HepG2 (cell line): ENCODE data around the gene MYCBP2. TPM values are rescaled to one million over a fixed set of nuclear protein-coding genes. Genes with fewer than 3 reads are reported as not detected.

Source experiments
- FUBP1 ChIP-seq: sonication (generic); formaldehyde crosslinking; IDR thresholded peaks from 2 replicates; pipeline ENCODE4 v1.5.1; 2020; ENCODE audit warnings: missing genetic modification reagents, mild to moderate bottlenecking, borderline replicate concordance
- NR2F1 ChIP-seq, 2 experiments: fragments of 450-650 bp in 1 of 2; formaldehyde crosslinking in 1 of 2; IDR thresholded peaks; 2 replicates each; pipeline versions ENCODE4 v1.5.0 to v1.6.1; 2016 to 2020; ENCODE audit warnings: mild to moderate bottlenecking in 1 of 2, missing compliant biosample characterization in 1 of 2, missing genetic modification reagents in 1 of 2, moderate library complexity in 1 of 2
- PAXIP1 ChIP-seq: sonication (generic); formaldehyde crosslinking; conservative IDR thresholded peaks from 2 replicates; pipeline ENCODE4 v1.4.0; 2020; ENCODE audit warnings: mild to moderate bottlenecking, missing genetic modification reagents, moderate library complexity
- STAT5B ChIP-seq: sonication (generic); formaldehyde crosslinking; IDR thresholded peaks from 2 replicates; pipeline ENCODE4 v1.4.0; 2020; ENCODE audit warnings: missing genetic modification reagents
- ZNF138 ChIP-seq: sonication (generic); formaldehyde crosslinking; IDR thresholded peaks from 2 replicates; pipeline ENCODE4 v1.5.0; 2020; ENCODE audit warnings: mild to moderate bottlenecking, low read depth, missing genetic modification reagents
- polyA plus RNA-seq, 8 experiments: library from polyadenylated mRNA; depleted of rRNA in 3 of 8; stranded (reverse) in 7 of 8; unstranded in 1 of 8; fragments of >200 nt; fragmentation: Illumina TruSeq in 4 of 8; extraction: Trizol in 4 of 8; gene quantifications; 2 replicates each; pipeline versions ENCODE4 v1.2.1 to v1.2.3, GENCODE V29; 2011 to 2016; ENCODE audit warnings: low read depth in 4 of 8, missing spikeins in 1 of 8, mixed read lengths in 1 of 8; ENCODE audit not compliant: insufficient read depth in 1 of 8
- total RNA-seq, 5 experiments: library from RNA; depleted of rRNA; stranded (reverse); fragments of >200 nt; fragmentation: Illumina TruSeq; extraction: Trizol; gene quantifications; 2 replicates each; pipeline ENCODE4 v1.2.3, GENCODE V29; 2016; ENCODE audit warnings: low read depth in 1 of 5
- TF ChIP-seq, protein P1 (sequence below): sonication (generic); formaldehyde crosslinking; IDR thresholded peaks from 2 replicates; pipeline ENCODE4 v1.4.0; 2020; ENCODE audit warnings: mild to moderate bottlenecking, missing genetic modification reagents
- TF ChIP-seq, protein P2 (sequence below): sonication (generic); formaldehyde crosslinking; IDR thresholded peaks from 2 replicates; pipeline ENCODE4 v1.4.0; 2020; ENCODE audit warnings: missing genetic modification reagents, borderline replicate concordance

Gene MYCBP2
- total and polyA plus RNA-seq, 2 of the 13 experiments (the other 11 are each of a cell fraction or from before 2014, with no cell fraction given) = 16.3 to 35.3 TPM

DNA sequence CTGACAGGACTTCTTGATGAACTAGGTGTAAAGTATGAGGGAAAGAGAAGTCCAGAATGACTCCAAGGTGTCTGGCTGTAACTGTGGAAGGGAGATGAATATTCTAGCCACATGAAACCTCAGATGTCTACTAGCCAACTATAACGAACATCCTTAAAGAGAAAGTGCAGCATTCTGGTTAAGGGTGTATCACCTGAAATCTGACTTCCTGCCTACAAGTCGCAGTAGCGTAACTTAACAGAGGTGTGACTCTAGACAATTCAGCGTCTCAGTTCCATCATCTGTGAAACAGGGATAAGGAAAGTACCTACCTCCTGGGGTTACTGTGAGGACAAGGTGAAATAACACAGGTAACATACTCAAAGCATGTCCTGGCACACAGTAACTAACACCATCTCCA, 154.2 kb downstream of the MYCBP2 start (continued):
- TF ChIP-seq ZNF138 (CRISPR knock-in tag) (no peak), NR2F1 (CRISPR knock-in tag; IDR thresholded peaks at IDR 0.05) (no peak), FUBP1 (CRISPR knock-in tag) (no peak), PAXIP1 (CRISPR knock-in tag) (no peak), STAT5B (CRISPR knock-in tag) (no peak)
- TF ChIP-seq, protein P1, sequence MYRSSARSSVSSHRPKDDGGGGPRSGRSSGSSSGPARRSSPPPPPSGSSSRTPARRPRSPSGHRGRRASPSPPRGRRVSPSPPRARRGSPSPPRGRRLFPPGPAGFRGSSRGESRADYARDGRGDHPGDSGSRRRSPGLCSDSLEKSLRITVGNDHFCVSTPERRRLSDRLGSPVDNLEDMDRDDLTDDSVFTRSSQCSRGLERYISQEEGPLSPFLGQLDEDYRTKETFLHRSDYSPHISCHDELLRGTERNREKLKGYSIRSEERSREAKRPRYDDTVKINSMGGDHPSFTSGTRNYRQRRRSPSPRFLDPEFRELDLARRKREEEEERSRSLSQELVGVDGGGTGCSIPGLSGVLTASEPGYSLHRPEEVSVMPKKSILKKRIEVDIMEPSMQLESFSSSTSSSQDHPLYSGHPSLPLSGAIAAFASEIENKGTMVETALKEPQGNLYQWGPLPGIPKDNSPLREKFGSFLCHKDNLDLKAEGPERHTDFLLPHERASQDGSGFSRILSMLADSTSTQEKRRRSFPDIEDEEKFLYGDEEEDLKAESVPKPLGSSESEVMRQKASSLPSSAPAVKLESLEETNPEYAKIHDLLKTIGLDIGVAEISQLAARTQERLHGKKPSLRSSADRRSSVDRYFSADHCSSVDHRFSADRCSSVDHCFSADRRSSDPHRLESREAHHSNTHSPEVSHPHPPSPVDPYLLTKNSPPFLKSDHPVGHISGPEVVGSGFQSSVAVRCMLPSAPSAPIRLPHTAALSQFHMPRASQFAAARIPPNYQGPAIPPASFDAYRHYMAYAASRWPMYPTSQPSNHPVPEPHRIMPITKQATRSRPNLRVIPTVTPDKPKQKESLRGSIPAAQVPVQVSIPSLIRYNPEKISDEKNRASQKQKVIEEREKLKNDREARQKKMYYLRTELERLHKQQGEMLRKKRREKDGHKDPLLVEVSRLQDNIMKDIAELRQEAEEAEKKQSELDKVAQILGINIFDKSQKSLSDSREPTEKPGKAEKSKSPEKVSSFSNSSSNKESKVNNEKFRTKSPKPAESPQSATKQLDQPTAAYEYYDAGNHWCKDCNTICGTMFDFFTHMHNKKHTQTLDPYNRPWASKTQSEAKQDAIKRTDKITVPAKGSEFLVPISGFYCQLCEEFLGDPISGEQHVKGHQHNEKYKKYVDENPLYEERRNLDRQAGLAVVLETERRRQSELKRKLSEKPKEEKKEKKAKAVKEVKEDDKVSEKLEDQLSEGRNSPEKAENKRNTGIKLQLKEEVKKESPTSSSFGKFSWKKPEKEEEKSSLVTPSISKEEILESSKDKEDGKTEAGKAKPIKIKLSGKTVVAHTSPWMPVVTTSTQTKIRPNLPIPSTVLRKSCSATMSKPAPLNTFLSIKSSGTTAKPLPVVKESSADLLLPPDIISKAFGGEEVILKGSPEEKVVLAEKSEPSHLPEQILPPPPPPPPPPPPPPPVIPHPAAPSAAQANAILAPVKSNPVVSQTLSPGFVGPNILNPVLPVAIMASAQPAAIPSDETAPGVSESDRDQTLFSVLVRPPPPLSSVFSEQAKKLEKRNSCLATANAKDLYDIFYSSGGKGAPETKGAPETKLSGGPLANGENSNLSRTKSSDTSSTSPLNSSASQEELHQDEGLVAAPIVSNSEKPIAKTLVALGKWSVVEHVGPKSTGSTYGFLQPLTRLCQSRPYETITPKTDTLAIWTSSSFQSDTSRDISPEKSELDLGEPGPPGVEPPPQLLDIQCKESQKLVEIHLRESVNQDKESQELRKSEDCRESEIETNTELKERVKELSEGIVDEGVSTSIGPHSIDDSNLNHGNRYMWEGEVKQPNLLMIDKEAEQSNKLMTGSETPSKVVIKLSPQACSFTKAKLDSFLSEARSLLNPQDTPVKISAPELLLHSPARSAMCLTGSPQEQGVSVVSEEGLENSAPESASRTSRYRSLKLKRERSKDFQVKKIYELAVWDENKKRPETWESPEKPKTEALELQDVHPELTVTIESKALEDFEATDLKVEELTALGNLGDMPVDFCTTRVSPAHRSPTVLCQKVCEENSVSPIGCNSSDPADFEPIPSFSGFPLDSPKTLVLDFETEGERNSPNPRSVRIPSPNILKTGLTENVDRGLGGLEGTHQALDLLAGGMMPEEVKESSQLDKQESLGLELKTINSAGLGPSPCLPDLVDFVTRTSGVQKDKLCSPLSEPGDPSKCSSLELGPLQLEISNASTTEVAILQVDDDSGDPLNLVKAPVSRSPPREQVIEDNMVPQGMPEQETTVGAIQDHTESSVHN (CRISPR knock-in tag) = no peak
- TF ChIP-seq, protein P2, sequence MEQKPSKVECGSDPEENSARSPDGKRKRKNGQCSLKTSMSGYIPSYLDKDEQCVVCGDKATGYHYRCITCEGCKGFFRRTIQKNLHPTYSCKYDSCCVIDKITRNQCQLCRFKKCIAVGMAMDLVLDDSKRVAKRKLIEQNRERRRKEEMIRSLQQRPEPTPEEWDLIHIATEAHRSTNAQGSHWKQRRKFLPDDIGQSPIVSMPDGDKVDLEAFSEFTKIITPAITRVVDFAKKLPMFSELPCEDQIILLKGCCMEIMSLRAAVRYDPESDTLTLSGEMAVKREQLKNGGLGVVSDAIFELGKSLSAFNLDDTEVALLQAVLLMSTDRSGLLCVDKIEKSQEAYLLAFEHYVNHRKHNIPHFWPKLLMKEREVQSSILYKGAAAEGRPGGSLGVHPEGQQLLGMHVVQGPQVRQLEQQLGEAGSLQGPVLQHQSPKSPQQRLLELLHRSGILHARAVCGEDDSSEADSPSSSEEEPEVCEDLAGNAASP = no peak
- TF ChIP-seq, all 625 proteins: peak for 0
